ENCODE measurements around the gene CHST8.

Gene CHST8

DNA sequence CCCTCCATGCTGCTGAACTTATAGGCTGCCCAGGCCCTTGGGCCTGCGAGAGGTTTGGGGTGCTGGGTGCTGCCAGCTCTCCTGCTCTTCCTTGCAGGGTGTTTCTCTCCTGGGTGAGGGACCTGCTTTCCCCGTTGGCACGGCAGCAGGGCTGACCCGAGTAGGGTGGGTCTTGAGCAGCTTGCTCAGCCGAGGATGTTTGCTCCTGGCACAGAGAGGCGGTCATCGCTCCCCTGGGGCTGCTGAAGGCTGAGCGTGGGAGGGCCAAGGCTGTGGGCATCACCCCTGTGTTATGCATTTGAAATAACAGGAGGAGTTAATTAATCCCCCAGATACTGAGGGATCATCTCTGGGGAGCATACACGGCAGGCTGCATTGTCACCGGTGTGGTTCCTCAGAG lies 180.2 kb downstream of the CHST8 start:
- peaks cover 48% of the 10 kb centered on the region for H3K27me3 ChIP-seq (replicated peaks; ENCODE audit: insufficient read depth, low read length)
- no peak overlapping the region for H3K4me2 ChIP-seq (ENCODE audit: low read depth, low read length)
- H3K36me3 ChIP-seq (replicated peaks; ENCODE audit: insufficient read depth, low read length), result no peaks in the 10 kb centered on the region
- H3K4me3 ChIP-seq (ENCODE audit: low read length), result no peak overlapping the region
- no peaks in the 10 kb centered on the region for H3K4me1 ChIP-seq (ENCODE audit: low read length)
- H3K9me2 ChIP-seq (replicated peaks; ENCODE audit: insufficient read depth, low read length), result no peaks in the 10 kb centered on the region
- no peaks in the 10 kb centered on the region for H4K20me1 ChIP-seq (ENCODE audit: insufficient read depth, low read length)
- no peak for DNase-seq
- H3K9me3 ChIP-seq (replicated peaks; ENCODE audit: insufficient read depth, low read length), result no peaks in the 10 kb centered on the region
- no peak overlapping the region for H2AFZ ChIP-seq (ENCODE audit: low read length)
- H3K79me2 ChIP-seq (ENCODE audit: low read length), result no peaks in the 10 kb centered on the region
- TF ChIP-seq, protein P1, sequence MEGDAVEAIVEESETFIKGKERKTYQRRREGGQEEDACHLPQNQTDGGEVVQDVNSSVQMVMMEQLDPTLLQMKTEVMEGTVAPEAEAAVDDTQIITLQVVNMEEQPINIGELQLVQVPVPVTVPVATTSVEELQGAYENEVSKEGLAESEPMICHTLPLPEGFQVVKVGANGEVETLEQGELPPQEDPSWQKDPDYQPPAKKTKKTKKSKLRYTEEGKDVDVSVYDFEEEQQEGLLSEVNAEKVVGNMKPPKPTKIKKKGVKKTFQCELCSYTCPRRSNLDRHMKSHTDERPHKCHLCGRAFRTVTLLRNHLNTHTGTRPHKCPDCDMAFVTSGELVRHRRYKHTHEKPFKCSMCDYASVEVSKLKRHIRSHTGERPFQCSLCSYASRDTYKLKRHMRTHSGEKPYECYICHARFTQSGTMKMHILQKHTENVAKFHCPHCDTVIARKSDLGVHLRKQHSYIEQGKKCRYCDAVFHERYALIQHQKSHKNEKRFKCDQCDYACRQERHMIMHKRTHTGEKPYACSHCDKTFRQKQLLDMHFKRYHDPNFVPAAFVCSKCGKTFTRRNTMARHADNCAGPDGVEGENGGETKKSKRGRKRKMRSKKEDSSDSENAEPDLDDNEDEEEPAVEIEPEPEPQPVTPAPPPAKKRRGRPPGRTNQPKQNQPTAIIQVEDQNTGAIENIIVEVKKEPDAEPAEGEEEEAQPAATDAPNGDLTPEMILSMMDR (IDR thresholded peaks at IDR 0.05; ENCODE audit: low read length), result no peak
- TF ChIP-seq EZH2 (optimal IDR thresholded peaks at IDR 0.05; ENCODE audit: low read depth, low read length) (no peak), EZH2phosphoT487 (IDR thresholded peaks at IDR 0.05; ENCODE audit: low read length) (no peak)
- no peak overlapping the region for H3K27ac ChIP-seq (ENCODE audit: low read length)
- H3K9ac ChIP-seq (ENCODE audit: low read length), result no peak overlapping the region
- H3F3A ChIP-seq (ENCODE audit: insufficient read depth, low read length), result no peaks in the 10 kb centered on the region

DNA sequence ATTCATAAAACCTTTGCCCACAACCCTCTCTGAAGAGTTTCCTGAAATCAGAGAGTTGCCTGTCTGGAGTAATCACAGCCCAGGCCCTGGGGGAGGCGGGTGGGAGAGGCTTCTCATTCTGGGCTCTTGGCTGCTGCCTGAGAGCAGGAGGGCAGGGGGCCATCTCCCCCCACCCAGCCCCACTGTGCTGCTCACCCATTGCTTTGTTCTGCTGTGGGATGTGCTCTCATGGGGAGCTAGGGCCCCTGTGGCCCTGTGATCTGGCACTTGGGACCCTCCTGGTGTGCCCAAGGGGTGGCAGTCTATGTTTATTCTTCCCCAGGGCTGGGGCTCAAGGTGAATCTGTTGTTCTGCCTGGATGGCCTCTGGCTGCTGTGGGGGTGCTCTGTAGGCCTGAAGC lies 181.0 kb downstream of the CHST8 start:
- peaks cover 40% of the 10 kb centered on the region for H3K27me3 ChIP-seq (replicated peaks; ENCODE audit: insufficient read depth, low read length)
- H3K36me3 ChIP-seq (replicated peaks; ENCODE audit: insufficient read depth, low read length), result no peaks in the 10 kb centered on the region
- no peaks in the 10 kb centered on the region for H3K9me2 ChIP-seq (replicated peaks; ENCODE audit: insufficient read depth, low read length)
- H3F3A ChIP-seq (ENCODE audit: insufficient read depth, low read length), result no peaks in the 10 kb centered on the region
- no peaks in the 10 kb centered on the region for H4K20me1 ChIP-seq (ENCODE audit: insufficient read depth, low read length)
- no peak overlapping the region for H3K4me3 ChIP-seq (ENCODE audit: low read length)
- H2AFZ ChIP-seq (ENCODE audit: low read length), result no peak overlapping the region
- no peak overlapping the region for H3K27ac ChIP-seq (ENCODE audit: low read length)
- H3K79me2 ChIP-seq (ENCODE audit: low read length), result no peaks in the 10 kb centered on the region
- H3K4me2 ChIP-seq (ENCODE audit: low read depth, low read length), result no peak overlapping the region
- no peaks in the 10 kb centered on the region for H3K9me3 ChIP-seq (replicated peaks; ENCODE audit: insufficient read depth, low read length)
- TF ChIP-seq, protein P1 (IDR thresholded peaks at IDR 0.05; ENCODE audit: low read length), result no peak
- TF ChIP-seq EZH2phosphoT487 (IDR thresholded peaks at IDR 0.05; ENCODE audit: low read length) (no peak), EZH2 (optimal IDR thresholded peaks at IDR 0.05; ENCODE audit: low read depth, low read length) (no peak)
- no peaks in the 10 kb centered on the region for H3K4me1 ChIP-seq (ENCODE audit: low read length)
- H3K9ac ChIP-seq (ENCODE audit: low read length), result no peak overlapping the region
- no peak for DNase-seq

DNA sequence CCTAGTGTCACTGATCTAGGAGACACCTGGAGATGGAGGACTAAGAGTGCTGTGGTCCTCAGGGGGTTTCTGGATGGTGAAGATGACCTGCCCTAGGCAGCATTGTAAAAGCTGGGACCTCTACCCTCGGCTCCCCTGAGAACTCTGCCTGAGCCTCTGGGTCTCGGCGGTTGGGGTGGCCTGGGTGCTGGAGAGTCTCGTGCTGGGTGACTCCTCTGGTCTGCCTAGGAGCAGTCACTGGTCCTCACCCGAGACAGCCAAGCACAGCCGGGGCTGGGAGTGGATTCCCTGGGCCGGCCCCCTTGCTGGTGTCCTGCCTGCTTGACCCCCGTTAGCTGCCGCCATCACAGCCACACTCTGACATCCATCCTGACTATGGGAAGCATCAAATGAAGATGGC lies 181.6 kb downstream of the CHST8 start:
- H3K9me3 ChIP-seq (replicated peaks; ENCODE audit: insufficient read depth, low read length), result no peaks in the 10 kb centered on the region
- H3F3A ChIP-seq (ENCODE audit: insufficient read depth, low read length), result no peaks in the 10 kb centered on the region
- no peak overlapping the region for H2AFZ ChIP-seq (ENCODE audit: low read length)
- H3K9me2 ChIP-seq (replicated peaks; ENCODE audit: insufficient read depth, low read length), result no peaks in the 10 kb centered on the region
- no peak overlapping the region for H3K4me3 ChIP-seq (ENCODE audit: low read length)
- H3K9ac ChIP-seq (ENCODE audit: low read length), result no peak overlapping the region
- H3K27ac ChIP-seq (ENCODE audit: low read length), result no peak overlapping the region
- DNase-seq, result no peak
- H3K4me2 ChIP-seq (ENCODE audit: low read depth, low read length), result no peak overlapping the region
- H3K4me1 ChIP-seq (ENCODE audit: low read length), result no peaks in the 10 kb centered on the region
- peaks cover 34% of the 10 kb centered on the region for H3K27me3 ChIP-seq (replicated peaks; ENCODE audit: insufficient read depth, low read length)
- TF ChIP-seq EZH2 (optimal IDR thresholded peaks at IDR 0.05; ENCODE audit: low read depth, low read length) (no peak), EZH2phosphoT487 (IDR thresholded peaks at IDR 0.05; ENCODE audit: low read length) (no peak)
- TF ChIP-seq, protein P1 (IDR thresholded peaks at IDR 0.05; ENCODE audit: low read length), result no peak
- H4K20me1 ChIP-seq (ENCODE audit: insufficient read depth, low read length), result no peaks in the 10 kb centered on the region
- no peaks in the 10 kb centered on the region for H3K36me3 ChIP-seq (replicated peaks; ENCODE audit: insufficient read depth, low read length)
- H3K79me2 ChIP-seq (ENCODE audit: low read length), result no peaks in the 10 kb centered on the region
